H1 (cell line): ENCODE data around the gene ZNF81. TPM values are rescaled to one million over a fixed set of nuclear protein-coding genes. Genes with fewer than 3 reads are reported as not detected.

Experiments
- BACH1 ChIP-seq: IDR thresholded peaks from 2 replicates; pipeline ENCODE4 v1.6.1; 2012; ENCODE audit warnings: low read length, improper control_type of control experiment
- BCL11A ChIP-seq, 2 experiments: IDR thresholded peaks; one replicate each; pipeline ENCODE4 v1.6.1; 2011; ENCODE audit warnings: low read depth in 2 of 2, low read length in 2 of 2, mild to moderate bottlenecking in 2 of 2
- CBX5 ChIP-seq: fragments of 300-800, 300-1000 bp; sonication (generic); IDR thresholded peaks from 2 replicates; pipeline ENCODE4 v1.7.1; 2016; ENCODE audit warnings: antibody characterized with exemption, low read length, low read depth
- CHD1 ChIP-seq: IDR thresholded peaks from 2 replicates; pipeline ENCODE4 v1.6.1; 2012; ENCODE audit warnings: low read depth, low read length, improper control_type of control experiment
- CTCF ChIP-seq, 3 experiments: IDR thresholded peaks; 1 replicate in 2 of 3; 2 replicates in 1 of 3; pipeline versions ENCODE4 v1.5.1 to v1.6.1; 2011; ENCODE audit warnings: low read length in 3 of 3, mild to moderate bottlenecking in 3 of 3, inconsistent platforms in 2 of 3, low read depth in 1 of 3, moderate library complexity in 1 of 3; ENCODE audit not compliant: insufficient read depth in 1 of 3; ENCODE audit errors: control extremely low read depth in 1 of 3
- EGR1 ChIP-seq: IDR thresholded peaks from 2 replicates; pipeline ENCODE4 v1.6.1; 2011; ENCODE audit warnings: low read depth, low read length, borderline replicate concordance
- EP300 ChIP-seq, 2 experiments: IDR thresholded peaks; 1 replicate in 1 of 2; 2 replicates in 1 of 2; pipeline ENCODE4 v1.6.1; 2011 to 2012; ENCODE audit warnings: low read depth in 2 of 2, low read length in 2 of 2, mild to moderate bottlenecking in 2 of 2, borderline replicate concordance in 1 of 2, inconsistent platforms in 1 of 2, moderate library complexity in 1 of 2
- FOSL1 ChIP-seq: IDR thresholded peaks from 2 replicates; pipeline ENCODE4 v1.6.1; 2011; ENCODE audit warnings: mild to moderate bottlenecking, low read depth, low read length, moderate library complexity; ENCODE audit not compliant: insufficient read depth
- KDM4A ChIP-seq: IDR thresholded peaks from one replicate; pipeline ENCODE4 v1.7.1; 2012; ENCODE audit warnings: low read depth, mild to moderate bottlenecking, moderate library complexity, low read length, inconsistent platforms; ENCODE audit not compliant: severe bottlenecking
- PHF8 ChIP-seq: fragments of 200-600 bp; sonication (generic); conservative IDR thresholded peaks from 2 replicates; pipeline ENCODE4 v1.7.1; 2012; ENCODE audit warnings: low read depth, mild to moderate bottlenecking, inconsistent platforms, low read length, moderate library complexity
- POLR2AphosphoS5 ChIP-seq: IDR thresholded peaks from 2 replicates; pipeline ENCODE4 v1.6.1; 2011; ENCODE audit warnings: low read depth, low read length
- RAD21 ChIP-seq, 2 experiments: IDR thresholded peaks in 1 of 2; conservative IDR thresholded peaks in 1 of 2; 2 replicates each; pipeline ENCODE4 v1.6.1; 2011; ENCODE audit warnings: low read depth in 2 of 2, low read length in 2 of 2, improper control_type of control experiment in 1 of 2, inconsistent platforms in 1 of 2, mild to moderate bottlenecking in 1 of 2, moderate library complexity in 1 of 2
- RFX5 ChIP-seq: IDR thresholded peaks from 2 replicates; pipeline ENCODE4 v1.6.1; 2011; ENCODE audit warnings: low read depth, low read length, improper control_type of control experiment, borderline replicate concordance
- RXRA ChIP-seq: IDR thresholded peaks from 2 replicates; pipeline ENCODE4 v1.6.1; 2011; ENCODE audit warnings: low read depth, mild to moderate bottlenecking, low read length, moderate library complexity; ENCODE audit not compliant: insufficient read depth
- SIRT6 ChIP-seq: IDR thresholded peaks from one replicate; pipeline ENCODE4 v1.7.1; 2012; ENCODE audit warnings: low read length, inconsistent platforms
- SIX5 ChIP-seq: IDR thresholded peaks from 2 replicates; pipeline ENCODE4 v1.6.1; 2011; ENCODE audit warnings: mild to moderate bottlenecking, low read depth, low read length
- SP2 ChIP-seq: IDR thresholded peaks from 2 replicates; pipeline ENCODE4 v1.6.1; 2012; ENCODE audit warnings: mild to moderate bottlenecking, low read length, inconsistent platforms
- TAF1 ChIP-seq: IDR thresholded peaks from 2 replicates; pipeline ENCODE4 v1.6.1; 2011; ENCODE audit warnings: mild to moderate bottlenecking, low read depth, low read length
- TAF7 ChIP-seq: optimal IDR thresholded peaks from 2 replicates; pipeline ENCODE3; 2011; ENCODE audit warnings: low read depth, mild to moderate bottlenecking, inconsistent platforms, low read length, moderate library complexity, borderline replicate concordance
- TBP ChIP-seq: IDR thresholded peaks from 2 replicates; pipeline ENCODE4 v1.6.1; 2011; ENCODE audit warnings: low read depth, low read length, improper control_type of control experiment
- TCF12 ChIP-seq: IDR thresholded peaks from 2 replicates; pipeline ENCODE4 v1.6.1; 2011; ENCODE audit warnings: low read depth, mild to moderate bottlenecking, low read length
- YY1 ChIP-seq: IDR thresholded peaks from 2 replicates; pipeline ENCODE4 v1.6.1; 2011; ENCODE audit warnings: low read depth, mild to moderate bottlenecking, low read length
- polyA plus RNA-seq, 7 experiments: library from polyadenylated mRNA; depleted of rRNA in 3 of 7; stranded (reverse) in 5 of 7; unstranded in 2 of 7; fragments of >200 nt in 5 of 7; fragments of 200-250 nt in 2 of 7; gene quantifications; 1 replicate in 5 of 7; 2 replicates in 1 of 7; 4 replicates in 1 of 7; pipeline versions ENCODE4 v1.2.1 to v1.2.3, GENCODE V29; 2011 to 2013; ENCODE audit warnings: missing spikeins in 2 of 7, mixed read lengths in 2 of 7
- total RNA-seq: library from RNA; stranded (reverse); fragmentation: NEBNext Ultra II Directional; extraction: Animal tissue kit (Norgen Biotek cat#: 25700); gene quantifications from 2 replicates; pipeline ENCODE4 v1.2.1, GENCODE V29; 2021

The ZNF81 gene
- total and polyA plus RNA-seq, 2 of the 8 experiments (the other 6 are each of a cell fraction or from before 2014, with no cell fraction given) = 3.4 to 10.0 TPM

- no peak for TF ChIP-seq CTCF (IDR thresholded peaks at IDR 0.05; ENCODE audit: control extremely low read depth in 1 of 3, insufficient read depth in 1 of 3, low read depth in 1 of 3, low read length in 3 of 3)
- TF ChIP-seq TBP = peak; percentile 35; the same call in 1 of the 2 replicates
- TF ChIP-seq BCL11A (IDR thresholded peaks at IDR 0.05; ENCODE audit: low read depth in 2 of 2, low read length in 2 of 2) = no peak
- peak; percentile 42; the same call in 1 of the 2 replicates for TF ChIP-seq PHF8
- no peak for TF ChIP-seq TCF12
- TF ChIP-seq YY1 = peak; percentile 98
- TF ChIP-seq SIX5 = no peak
- TF ChIP-seq CHD1 = no peak
- no peak for TF ChIP-seq POLR2AphosphoS5
- TF ChIP-seq CBX5 = no peak
- TF ChIP-seq SIRT6 = no peak
- TF ChIP-seq KDM4A = peak; percentile 45
- TF ChIP-seq SP2 = no peak
- no peak for TF ChIP-seq TAF7
- TF ChIP-seq RAD21 (IDR thresholded peaks at IDR 0.05 in 1 of 2, conservative IDR thresholded peaks at IDR 0.05 in 1 of 2; ENCODE audit: low read depth in 2 of 2, low read length in 2 of 2) = no peak
- TF ChIP-seq TAF1 = peak; percentile 74; the same call in 1 of the 2 replicates
- TF ChIP-seq EP300 (IDR thresholded peaks at IDR 0.05; ENCODE audit: borderline replicate concordance in 1 of 2, low read depth in 2 of 2, low read length in 2 of 2) = no peak
- TF ChIP-seq RXRA = no peak
- no peak for TF ChIP-seq EGR1
- no peak for TF ChIP-seq FOSL1
- TF ChIP-seq BACH1 = peak; percentile 81
- TF ChIP-seq RFX5 = no peak
Measured at GRCh38 chrX:47836164-47837072, at the start of gene ZNF81 (continued).
